SU-DHL-6 (cell line): ENCODE data around the gene KRT77.

Source experiments
- EZH2phosphoT487 ChIP-seq: fragments of 200-600 bp; sonication (generic), shearing (Covaris generic); conservative IDR thresholded peaks from 2 replicates; pipeline ENCODE4 v1.6.1; 2018; ENCODE audit warnings: mild to moderate bottlenecking, antibody characterized with exemption, low read length, moderate library complexity, mixed read lengths
- TF ChIP-seq, protein P1 (sequence below): fragments of 200-600 bp; sonication (generic); IDR thresholded peaks from one replicate; pipeline ENCODE4 v1.5.1; 2017; ENCODE audit warnings: antibody characterized with exemption, mild to moderate bottlenecking, low read length, moderate library complexity; ENCODE audit not compliant: insufficient read depth, poor library complexity, severe bottlenecking

GRCh38 chr12:52751795-52752194 is 48.5 kb upstream of the KRT77 start:
- TF ChIP-seq, protein P1, sequence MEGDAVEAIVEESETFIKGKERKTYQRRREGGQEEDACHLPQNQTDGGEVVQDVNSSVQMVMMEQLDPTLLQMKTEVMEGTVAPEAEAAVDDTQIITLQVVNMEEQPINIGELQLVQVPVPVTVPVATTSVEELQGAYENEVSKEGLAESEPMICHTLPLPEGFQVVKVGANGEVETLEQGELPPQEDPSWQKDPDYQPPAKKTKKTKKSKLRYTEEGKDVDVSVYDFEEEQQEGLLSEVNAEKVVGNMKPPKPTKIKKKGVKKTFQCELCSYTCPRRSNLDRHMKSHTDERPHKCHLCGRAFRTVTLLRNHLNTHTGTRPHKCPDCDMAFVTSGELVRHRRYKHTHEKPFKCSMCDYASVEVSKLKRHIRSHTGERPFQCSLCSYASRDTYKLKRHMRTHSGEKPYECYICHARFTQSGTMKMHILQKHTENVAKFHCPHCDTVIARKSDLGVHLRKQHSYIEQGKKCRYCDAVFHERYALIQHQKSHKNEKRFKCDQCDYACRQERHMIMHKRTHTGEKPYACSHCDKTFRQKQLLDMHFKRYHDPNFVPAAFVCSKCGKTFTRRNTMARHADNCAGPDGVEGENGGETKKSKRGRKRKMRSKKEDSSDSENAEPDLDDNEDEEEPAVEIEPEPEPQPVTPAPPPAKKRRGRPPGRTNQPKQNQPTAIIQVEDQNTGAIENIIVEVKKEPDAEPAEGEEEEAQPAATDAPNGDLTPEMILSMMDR, result no peak
- TF ChIP-seq EZH2phosphoT487, result no peak
